Amygdala (tissue), 56 donors: ENCODE data around the gene TSPAN6.

Experiments
- DNase-seq, 56 donors: peaks; one replicate each; lab custom pipeline; 2025; lab: John Stamatoyannopoulos, UW

The TSPAN6 gene

DNA sequence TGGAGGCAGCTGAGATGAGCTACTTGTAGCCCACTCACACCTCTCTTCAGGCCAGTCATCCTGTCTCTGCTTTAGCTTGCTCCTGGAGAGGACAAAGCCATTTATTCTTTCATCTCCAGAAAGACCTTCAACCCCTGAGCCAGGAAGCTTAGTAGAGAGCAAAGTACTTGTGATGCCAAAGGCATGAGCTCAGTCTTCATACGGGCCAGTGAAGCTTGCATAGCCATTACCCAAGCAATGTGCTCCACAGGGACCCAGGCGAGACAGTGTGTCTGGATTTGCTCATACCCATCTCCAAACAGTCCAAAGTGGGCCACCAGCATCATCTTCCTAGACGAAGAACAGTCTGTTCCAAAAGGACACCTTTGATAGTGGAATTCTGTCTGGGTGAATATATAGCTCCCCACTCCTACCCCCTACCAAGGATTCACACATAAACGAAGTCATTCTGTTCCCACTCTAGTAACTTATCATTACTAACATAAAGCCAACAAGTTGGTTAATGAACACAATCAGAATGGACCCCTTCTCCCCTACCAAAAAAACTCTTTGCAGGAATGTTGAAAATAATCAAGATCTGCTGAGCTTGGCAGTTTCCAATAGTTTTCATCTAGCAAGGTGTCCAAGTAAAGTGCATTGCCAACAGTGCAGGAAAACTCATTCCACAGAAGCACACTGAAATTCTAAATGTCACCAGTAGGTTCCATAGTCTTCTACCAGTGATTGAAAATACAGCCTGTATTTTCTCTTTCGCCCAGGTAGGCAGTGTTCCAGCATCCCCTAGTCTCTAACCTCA lies 45.2 kb downstream of the TSPAN6 start:
- no peak for DNase-seq

DNA sequence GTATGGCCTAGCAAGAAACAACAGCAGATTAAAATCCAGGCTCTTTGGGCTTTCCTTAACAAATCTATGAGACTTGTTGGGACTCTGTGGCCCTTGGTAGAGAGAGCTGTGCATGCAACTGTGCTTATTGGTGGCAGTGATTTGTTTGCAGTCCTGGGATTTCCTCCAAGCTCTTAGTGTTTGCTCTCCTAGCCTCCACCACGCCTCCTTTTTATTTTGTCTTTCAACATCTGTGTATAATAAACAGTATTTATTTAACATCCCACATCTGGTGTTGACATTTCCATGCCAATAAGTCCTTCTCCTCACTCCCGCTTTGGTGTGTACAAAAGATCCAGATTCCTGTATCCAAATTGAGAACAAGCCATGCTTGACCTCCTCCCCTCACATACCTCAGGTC lies 48.7 kb downstream of the TSPAN6 start:
- DNase-seq, result no peak

DNA sequence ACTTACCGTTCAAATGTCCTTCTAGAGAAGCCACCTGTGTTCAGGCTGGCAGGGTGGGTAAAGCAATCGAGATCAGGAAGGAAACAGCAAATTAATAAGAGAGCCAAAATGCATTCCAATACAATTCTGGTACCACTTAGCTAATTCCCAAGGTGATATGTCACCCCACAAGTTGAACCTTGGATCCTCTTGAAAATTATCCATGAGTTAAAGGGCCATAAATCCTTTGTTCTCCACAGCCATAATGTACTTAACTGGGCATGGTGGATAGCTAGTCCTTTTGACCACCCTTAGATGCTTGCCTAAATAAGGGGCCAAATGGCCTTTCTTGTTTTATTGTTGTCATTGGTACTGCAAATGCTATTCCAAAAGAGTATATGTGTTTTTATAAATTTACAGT lies 49.9 kb downstream of the TSPAN6 start:
- no peak for DNase-seq

DNA sequence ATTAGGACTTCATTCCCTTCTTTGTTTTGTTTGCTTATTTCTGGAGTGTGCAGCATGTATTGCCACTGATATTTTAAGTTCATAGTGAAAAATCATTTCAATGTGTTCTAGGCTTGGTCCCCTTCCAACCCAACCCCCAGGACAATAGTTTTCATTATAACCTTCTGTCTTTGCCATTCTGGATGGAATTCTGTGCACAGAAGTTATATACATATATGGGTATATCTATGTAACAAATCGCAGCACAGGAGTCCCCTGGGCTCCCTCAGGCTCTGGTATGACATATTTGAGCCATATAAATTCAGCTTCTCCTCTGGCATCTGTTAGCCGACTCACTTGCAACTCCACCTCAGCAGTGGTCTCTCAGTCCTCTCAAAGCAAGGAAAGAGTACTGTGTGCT lies 52.0 kb downstream of the TSPAN6 start, which contains the start of gene TNMD:
Gene TNMD, plus strand, starts transcription at position 326 of the 400 bp plus-strand sequence. CDS start 83 bp downstream, outside the sequence.
- DNase-seq, result no peak
